Measurements from ENCODE around the gene PIGP. TPM values are rescaled to one million over a fixed set of nuclear protein-coding genes. Genes with fewer than 3 reads are reported as not detected.
A peak's percentile ranks its signal among the peaks of the same experiment; 100 is the strongest.
"Not testable (repeated sequence)": the region's sequence is repeated elsewhere in the genome, so short reads cannot be mapped to it uniquely, and the experiment has no call there.

PIGP gene
- total RNA-seq (2014; rRNA removed; shearing (Covaris generic)), result 18.1 and 27.9 TPM in 2 replicates
- 38.9 and 47.7 TPM in 2 replicates for polyA plus RNA-seq (2015; cell fraction: cytosol; rRNA removed)
- 20.7 and 28.7 TPM in 2 replicates for polyA plus RNA-seq (2015; cell fraction: nucleus; rRNA removed)

DNA sequence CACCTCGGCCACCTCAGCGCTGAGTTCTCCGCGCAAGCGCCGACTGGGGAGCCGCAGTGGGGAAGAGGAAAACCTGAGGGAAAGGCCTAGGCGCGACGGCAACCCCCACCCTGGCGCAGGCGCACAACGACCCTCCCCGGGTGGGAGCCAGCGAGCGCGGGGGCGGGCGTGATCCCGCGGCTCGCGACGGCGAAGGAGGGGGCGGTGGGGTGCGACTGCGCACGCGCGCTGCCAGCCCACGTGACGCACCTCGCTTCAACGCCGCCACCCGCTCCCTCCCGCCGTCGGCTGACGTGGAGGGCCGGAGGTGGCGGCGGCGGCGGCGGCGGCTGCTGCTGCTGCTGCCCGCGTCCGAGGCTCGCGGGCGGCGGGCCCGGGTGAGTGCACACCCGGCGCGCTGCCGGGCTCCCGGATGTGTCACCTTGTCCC lies at the start of gene PIGP, which contains the start of gene TTC3:
Gene PIGP, minus strand, starts transcription at position 84 of the 429 bp plus-strand sequence. CDS start 556 bp downstream, outside the sequence.
Gene TTC3, plus strand, starts transcription at position 267 of the 429 bp plus-strand sequence. CDS start 14,004 bp downstream, outside the sequence.
- peak; percentile 92 for DNase-seq (ENCODE audit: low read depth)

DNA sequence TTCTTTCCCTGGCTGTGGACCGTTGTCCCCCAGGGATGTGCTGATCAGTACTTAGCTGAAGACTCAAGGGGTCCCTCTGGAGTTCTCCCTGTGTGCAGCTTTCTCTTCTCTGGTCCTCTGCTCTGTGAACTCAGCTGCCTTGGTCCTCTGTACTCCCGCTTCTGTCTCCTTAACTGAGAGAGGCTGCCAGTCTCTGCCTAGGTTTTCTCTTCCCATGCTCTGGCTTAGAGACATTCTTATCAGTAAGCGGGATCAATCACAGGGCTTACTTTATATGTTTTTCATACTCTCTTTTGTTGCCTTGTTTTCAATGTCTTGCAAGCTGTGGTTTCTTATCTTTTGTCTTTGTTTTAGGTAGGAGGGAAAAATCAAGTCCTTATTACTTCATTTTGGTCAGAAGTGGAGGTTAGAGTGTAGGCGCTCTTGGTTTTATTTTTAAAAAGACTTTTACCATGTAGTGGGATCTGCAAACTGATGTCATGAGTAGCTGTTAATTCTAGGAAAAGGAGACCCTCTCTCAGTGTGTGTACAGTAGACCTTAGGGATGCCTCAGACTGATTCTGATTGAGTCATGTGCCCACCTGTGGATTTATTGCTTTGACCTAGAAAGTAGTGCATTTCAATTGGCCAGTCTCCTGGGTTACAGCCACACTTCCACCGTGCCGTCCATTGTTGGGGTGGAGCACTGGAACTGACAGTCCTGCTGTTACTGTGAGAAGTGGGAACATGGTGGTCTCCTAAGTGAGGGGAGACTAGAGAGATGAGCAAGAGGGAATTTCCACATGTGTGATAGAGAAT lies 46.7 kb upstream of the PIGP start:
- no peak for DNase-seq (ENCODE audit: low read depth)

DNA sequence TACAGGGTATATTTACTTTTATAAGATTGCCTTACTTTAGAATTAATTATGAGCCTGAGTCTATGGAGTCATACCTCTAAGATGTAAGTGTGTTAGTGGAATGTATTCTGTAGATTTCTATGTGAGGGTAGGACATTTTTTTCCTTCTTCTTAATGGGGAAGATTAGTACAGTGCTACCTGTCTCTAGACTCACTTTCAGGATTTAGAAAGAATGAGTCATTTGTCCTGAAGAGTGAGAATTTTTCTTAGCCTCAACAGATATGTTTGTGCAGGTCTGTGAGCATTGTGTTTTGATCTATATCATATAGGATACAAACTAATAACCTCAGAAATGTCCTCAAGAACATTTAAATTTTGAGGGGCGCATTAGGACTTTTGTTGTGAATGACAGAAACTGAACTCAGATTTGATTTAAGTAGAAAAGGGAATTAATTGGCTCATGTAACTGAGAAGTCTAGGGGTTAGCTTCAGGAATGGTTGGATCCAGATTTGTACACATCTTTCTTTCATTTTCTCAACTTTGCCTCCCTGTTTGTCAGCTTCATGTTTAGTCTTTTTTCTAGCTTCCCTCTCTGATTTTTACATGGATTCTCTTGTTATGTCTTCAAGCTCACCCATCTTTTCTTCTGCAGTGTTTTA lies 45.4 kb upstream of the PIGP start:
- no peak for DNase-seq (ENCODE audit: low read depth)

DNA sequence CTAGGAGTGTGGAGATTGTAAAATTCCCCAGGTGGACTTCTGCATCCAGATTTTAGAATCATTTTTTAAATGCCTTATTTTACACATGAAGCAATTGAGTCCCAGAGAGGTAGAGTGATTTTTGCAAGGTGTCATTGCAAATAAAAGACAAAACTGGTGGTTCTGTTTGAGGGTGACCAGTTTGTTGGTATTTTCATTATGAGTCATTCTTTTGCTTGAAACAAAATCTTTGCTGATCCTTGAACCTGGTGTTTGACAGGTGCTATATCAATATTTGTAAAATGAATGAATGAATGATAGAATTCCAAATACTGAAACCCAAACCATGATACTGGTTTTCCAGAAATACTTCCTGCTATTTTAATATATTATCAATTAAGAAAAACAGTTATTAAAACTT lies 44.3 kb upstream of the PIGP start:
- DNase-seq (ENCODE audit: low read depth), result no peak

DNA sequence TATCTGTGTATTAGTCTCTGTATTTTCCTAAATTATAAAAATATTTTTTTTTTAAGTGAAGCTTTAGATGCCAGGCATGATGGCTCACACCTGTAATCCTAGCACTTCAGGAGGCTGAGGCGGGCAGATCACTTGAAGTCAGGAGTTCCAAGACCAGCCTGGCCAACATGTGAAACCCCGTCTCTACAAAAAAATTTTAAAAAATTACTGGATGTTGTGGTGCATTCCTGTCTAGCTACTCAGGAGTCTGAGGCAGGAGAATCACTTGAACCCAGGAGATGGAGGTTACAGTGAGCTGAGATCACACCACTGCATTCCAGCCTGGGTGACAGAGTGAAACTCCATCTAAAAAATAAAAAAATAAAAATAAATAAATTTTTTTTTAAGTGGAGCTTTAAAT lies 43.6 kb upstream of the PIGP start:
- DNase-seq (ENCODE audit: low read depth), result not testable (repeated sequence)

DNA sequence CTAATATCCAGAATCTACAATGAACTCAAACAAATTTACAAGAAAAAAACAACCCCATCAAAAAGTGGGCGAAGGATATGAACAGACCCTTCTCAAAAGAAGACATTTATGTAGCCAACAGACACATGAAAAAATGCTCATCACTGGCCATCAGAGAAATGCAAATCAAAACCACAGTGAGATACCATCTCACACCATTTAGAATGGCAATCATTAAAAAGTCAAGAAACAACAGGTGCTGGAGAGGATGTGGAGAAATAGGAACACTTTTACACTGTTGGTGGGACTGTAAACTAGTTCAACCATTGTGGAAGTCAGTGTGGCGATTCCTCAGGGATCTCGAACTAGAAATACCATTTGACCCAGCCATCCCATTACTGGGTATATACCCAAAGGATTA lies 41.4 kb upstream of the PIGP start:
- DNase-seq (ENCODE audit: low read depth), result not testable (repeated sequence)

DNA sequence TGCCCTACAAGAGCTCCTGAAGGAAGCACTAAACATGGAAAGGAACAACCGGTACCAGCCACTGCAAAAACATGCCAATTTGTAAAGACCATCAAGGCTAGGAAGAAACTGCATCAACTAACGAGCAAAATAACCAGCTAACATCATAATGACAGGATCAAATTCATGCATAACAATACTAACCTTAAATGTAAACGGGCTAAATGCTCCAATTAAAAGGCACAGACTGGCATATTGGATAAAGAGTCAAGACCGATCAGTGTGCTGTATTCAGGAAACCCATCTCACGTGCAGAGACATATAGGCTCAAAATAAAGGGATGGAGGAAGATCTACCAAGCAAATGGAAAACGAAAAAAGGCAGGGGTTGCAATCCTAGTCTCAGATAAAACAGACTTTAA lies 38.2 kb upstream of the PIGP start:
- not testable (repeated sequence) for DNase-seq (ENCODE audit: low read depth)

DNA sequence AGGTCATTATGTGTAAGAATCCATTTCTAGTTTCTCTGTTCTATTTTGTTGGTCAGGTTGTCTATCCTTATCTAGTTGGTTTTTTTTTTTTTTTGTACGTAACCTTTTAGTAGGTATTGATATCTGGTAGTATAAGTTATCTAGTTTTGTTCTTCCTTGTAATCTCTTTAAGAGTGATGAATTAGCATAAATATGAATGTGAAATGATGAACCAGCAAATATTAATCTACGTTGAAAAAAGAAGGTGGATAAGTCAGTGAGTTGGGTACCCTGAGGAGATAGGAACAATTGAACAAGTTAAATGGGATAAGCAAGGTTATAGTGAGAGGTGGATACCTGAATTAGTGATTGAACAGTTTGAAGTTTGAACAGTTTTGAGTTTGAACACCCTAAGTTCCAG lies 34.1 kb upstream of the PIGP start:
- DNase-seq (ENCODE audit: low read depth), result no peak

DNA sequence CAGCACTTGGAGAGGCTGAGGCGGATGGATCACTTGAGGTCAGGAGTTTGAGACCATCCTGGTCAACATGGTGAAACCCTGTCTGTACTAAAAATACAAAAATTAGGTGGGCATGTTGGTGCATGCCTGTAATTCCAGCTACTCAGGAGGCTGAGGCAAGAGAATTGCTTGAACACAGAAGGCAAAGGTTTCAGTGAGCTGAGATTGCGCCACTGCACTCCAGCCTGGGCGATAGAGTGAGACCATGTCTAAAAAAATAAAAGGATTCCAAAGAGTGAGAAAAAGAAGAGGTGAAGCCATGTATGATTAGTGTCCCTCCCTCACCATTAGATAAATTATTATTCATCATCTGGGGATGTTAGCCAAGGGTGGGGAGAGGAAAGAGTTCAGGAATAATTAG lies 29.9 kb upstream of the PIGP start:
- not testable (repeated sequence) for DNase-seq (ENCODE audit: low read depth)

DNA sequence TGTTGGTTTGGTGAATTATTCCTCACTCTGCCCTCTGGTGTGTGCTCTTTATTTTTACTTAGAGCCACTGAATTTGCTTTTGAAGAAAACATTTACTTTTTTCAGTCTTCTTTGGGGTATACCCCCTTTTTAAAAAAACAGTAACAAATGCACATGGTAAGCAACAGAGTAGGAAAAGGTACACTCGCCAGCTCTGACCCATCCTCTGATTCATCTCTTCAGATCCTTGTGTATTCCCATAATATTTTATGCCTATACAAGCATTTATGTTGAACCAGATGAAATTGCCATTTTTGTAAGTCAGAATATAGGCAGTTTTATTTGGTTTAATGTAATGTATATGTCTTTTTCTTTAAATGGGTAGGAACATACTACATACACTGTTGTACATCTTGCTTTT lies 28.5 kb upstream of the PIGP start:
- DNase-seq (ENCODE audit: low read depth), result peak; percentile 8

DNA sequence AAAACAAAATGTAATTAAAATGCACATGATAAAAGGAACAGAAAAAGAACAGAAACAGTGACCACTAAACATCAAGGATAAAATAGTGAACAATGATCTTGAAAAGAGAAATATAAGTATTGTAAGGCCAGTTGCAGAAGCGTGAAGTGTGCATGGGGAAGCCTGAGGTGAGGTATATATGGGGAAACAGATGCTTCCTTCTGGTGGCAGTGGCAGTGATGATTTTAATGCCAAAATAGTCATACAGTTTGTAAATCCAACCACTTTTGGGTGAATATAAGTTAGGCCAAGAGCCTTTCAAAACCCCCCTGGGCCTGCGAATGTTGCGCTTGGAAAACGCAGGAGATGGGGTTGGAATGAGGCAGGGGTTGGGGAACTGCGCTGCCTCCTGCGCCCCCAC lies 27.4 kb upstream of the PIGP start:
- DNase-seq (ENCODE audit: low read depth), result no peak

DNA sequence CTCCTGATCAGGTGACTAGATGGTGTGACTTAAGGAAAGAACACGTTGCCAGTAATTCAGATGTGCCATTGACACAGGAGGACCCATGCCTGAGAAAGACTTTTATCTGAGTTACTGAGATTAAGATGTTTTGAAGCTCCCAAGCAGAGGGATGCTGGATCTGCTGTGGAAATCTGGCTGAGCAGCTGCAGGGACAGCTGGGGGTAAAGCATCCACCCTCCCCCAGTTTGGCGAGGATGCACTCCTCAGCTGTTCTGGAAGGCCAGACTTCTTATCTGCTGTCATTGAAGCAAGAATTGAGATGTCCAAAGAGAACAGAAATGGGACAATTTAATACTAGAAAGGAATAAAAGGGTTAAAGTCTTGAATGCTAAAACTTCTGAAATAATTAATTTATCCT lies 25.9 kb upstream of the PIGP start:
- DNase-seq (ENCODE audit: low read depth), result no peak

DNA sequence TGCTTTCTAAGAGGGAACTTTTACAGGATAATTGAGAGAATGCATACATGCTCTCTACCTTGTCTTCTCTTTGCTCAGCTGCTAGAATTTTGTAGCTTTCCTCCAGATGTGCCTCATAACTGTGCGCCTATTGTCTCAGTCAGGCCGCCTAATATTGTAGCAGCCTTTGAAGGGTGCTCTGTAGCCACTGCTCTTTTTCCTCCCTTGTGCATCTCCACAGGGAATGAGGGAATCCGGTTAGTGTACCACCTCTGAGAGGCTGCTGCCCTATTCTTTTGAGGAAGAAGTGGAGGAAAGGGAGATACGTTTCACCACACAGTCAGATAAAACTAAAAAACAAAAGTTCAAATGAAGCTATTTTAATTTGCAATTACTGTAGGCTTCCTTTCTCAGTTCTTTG lies 22.9 kb upstream of the PIGP start:
- DNase-seq (ENCODE audit: low read depth), result no peak

DNA sequence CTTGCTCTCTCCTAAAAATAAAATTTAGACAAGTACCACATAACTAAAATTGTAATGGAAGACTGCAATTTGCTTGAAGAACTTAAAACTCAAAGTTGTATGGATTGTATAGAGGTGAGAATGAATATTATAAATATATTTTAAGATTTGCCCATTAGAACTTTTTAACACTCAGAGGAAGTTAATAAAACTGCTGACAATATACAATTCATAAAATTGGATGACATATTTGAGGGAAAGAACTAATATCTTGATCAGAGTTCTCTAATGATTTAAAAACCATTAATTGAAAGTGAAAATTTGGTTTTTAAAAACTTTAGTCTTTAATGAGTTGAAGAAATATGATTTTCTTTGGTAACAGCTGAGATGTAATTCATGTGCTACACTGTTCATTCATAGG lies 21.1 kb upstream of the PIGP start:
- no peak for DNase-seq (ENCODE audit: low read depth)

DNA sequence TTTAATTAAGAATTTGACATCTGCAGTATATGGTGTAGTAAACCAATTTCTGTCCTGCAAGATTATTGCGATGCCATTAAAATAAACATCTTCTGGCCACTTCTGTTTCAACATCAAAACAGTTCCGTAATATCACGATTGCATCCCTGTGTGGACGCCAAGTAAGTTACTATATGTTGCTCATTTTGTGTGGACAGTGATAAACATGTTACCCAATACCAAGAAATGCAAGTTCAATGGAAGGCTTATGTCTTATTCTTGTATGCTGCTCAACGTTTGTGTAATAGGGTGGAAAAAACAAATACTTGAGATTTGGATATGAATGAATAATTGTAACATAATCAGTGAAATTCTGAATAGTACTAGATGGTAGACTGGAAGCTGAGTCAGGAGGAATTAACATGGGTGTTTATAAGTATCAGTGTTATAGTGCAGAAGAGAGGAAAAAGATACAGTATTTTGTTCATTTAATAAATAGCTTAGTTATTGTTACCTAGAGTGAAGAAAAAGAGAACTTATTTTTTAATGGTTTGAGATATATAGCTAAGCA lies 15.4 kb upstream of the PIGP start:
- no peak for DNase-seq (ENCODE audit: low read depth)

DNA sequence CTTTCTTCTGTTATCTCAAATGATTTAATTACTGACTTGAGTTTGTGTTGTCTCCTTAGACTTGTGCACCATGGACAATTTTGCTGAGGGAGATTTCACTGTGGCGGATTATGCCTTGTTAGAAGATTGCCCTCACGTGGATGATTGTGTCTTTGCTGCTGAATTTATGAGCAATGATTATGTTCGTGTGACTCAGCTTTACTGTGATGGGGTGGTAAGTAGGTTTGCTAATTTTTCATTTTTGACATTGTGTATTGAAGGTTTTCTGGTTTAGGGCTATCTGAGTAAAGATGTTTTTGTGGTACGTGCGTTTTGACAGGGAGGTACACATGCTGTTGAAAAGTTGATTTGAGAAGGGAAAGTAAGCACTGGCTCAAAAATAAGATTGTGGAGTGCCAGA lies 14.3 kb upstream of the PIGP start:
- peak; percentile 64 for DNase-seq (ENCODE audit: low read depth)

DNA sequence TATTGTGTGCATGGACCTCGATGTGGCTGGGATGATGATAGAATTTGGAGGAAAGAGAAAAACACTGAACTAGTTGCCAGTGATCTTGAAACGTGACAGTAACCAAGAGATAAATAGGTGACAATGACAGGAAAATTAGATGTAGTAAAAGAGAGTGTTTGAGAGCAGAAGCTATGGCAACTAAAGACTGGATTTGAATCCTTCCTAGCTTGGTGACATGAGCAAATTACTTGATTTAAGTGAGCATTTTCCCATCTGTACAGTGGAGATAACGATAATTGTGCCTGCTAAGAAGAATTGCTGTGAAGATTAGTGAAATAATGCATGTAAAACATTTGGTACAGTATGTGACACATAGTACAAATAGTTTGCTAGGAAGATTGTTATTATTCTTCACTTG lies 12.9 kb upstream of the PIGP start:
- DNase-seq (ENCODE audit: low read depth), result no peak

DNA sequence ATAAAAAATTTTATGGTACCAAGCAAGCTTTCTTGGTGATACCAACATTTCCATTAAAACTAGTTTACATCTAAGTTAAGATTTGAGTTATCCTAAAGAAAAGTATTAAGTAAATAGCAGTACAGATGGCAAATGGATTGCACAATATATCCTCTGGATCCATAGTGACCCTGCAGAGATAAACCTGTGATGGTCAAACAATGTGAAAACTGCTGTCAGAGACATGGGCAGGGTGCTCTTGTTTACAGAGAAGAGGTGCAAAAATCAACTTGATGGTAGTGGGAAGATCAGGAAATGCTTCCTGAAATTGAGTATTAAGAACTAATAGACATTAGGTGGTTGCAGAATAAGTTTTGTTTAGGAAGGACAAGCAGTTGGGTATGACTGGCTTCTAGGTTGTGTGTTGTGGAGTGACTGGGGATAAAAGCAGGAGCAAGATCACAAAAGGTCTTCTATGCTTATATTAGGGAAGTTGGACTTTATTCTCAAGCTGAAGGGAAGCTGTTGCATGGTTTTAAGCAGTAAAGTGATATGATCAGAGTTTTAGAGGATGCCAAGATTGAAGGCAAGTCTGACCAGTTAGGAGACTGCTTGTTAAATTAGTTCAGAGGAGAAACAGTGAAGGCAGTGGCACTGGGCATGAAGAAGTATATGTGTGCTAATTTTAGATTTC lies 10.1 kb upstream of the PIGP start:
- no peak for DNase-seq (ENCODE audit: low read depth)

DNA sequence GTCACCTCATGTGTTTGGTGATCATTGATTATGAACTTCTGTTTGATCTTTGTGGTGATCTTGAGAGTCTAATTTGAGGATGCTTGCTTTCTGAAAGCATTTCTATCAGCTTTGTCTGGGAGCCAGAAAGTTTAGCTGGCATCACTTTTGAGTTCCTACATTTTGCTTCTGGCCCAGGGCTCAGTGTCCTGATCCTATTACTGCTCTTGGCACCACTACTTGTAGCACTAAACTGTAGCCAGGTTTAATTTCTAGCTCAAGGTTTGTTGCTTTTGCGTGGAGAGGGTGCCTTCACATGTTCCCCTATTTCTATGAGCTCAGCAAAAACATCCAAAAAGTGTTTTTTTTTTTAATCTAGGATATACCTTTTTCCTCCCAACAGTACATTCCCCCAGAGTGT lies 9.5 kb upstream of the PIGP start:
- DNase-seq (ENCODE audit: low read depth), result no peak

DNA sequence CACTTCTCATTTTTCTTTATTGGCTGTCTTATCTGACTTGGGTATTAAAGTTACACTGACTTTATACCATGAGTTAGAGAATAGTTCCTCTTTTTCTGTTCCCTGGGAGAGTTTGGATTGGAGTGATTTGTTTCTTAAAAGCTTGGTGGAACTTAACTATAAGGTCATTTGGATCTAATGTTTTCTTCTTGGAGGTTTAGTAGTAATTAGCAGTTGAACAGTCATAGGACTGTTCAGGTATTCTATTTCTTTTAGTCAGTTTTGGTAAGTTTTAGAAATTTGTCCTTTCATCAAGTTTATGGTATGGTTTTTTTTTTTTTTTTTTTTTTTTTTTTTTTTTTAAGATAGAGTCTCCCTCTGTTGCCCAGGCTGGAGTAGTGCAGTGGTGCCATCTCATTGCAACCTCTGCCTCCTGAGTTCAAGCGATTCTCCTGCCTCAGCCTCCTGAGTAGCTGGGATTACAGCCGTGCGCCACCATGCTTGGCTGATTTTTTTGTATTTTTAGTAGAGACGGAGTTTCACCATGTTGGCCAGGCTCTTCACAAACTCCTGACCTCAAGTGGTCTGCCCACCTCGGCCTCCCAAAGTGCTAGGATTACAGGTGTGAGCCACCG lies 6.4 kb upstream of the PIGP start:
- peak; percentile 35 for DNase-seq (ENCODE audit: low read depth)

DNA sequence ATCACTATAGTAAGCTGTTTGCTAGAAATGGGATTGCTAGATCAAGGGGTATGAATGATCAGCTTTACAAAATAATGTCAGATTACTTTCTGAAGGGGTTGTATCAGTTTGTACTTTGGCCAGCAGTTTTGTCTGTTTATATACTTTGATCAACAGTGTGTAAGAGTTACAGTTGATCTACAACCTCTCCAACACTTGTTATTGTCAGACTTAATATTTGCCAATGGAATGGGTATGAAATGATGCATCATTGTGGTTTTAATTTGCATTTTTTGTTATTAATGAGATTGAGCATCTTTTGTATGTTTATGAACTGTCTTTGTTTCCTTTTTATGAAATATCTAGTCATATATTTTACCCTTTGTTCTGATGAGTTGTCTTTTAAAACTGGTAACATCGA lies 4.5 kb upstream of the PIGP start:
- DNase-seq (ENCODE audit: low read depth), result no peak
